ENCODE results near the gene RAB1B.
"Not testable (repeated sequence)": the region's sequence is repeated elsewhere in the genome, so short reads cannot be mapped to it uniquely, and the experiment has no call there.

Gene RAB1B

GRCh38 chr11:66267379-66268243 is 828 bp upstream of the RAB1B start:
- peak; percentile 78 for DNase-seq

- no peak for DNase-seq
These were observed 790 bp downstream of the RAB1B start for GRCh38 chr11:66268952-66269905.

GRCh38 chr11:66271816-66272215 is 3.4 kb downstream of the RAB1B start:
- DNase-seq, result no peak

GRCh38 chr11:66272596-66272995 is 4.2 kb downstream of the RAB1B start:
- DNase-seq, result no peak

GRCh38 chr11:66274219-66274618 is 5.8 kb downstream of the RAB1B start:
- no peak for DNase-seq

- no peak for DNase-seq
These were observed 7.0 kb downstream of the RAB1B start for GRCh38 chr11:66275396-66275795.

GRCh38 chr11:66275984-66276612 is 7.7 kb downstream of the RAB1B start:
- no peak for DNase-seq

- not testable (repeated sequence) for DNase-seq
These were observed 8.2 kb downstream of the RAB1B start for GRCh38 chr11:66276619-66277018.

GRCh38 chr11:66277064-66277463 is 8.6 kb downstream of the RAB1B start:
- DNase-seq, result not testable (repeated sequence)

GRCh38 chr11:66277471-66278362 is 9.3 kb downstream of the RAB1B start, which contains the start of gene CNIH2:
Gene CNIH2, plus strand, starts transcription at chr11:66278175. Its CDS starts 282 bp downstream, at chr11:66278457.
- DNase-seq, result no peak

- no peak for DNase-seq
These were observed 10.1 kb downstream of the RAB1B start for GRCh38 chr11:66278363-66279091.

GRCh38 chr11:66279092-66279734 is 10.8 kb downstream of the RAB1B start:
- DNase-seq, result no peak

- DNase-seq, result no peak
These were observed 12.0 kb downstream of the RAB1B start for GRCh38 chr11:66280428-66280827.

- DNase-seq, result no peak
These were observed 12.6 kb downstream of the RAB1B start for GRCh38 chr11:66281001-66281400.

GRCh38 chr11:66281776-66282467 is 13.5 kb downstream of the RAB1B start:
- DNase-seq, result no peak

- peak; percentile 96 for DNase-seq
These were observed 14.3 kb downstream of the RAB1B start for GRCh38 chr11:66282468-66283455.

- no peak for DNase-seq
These were observed 15.1 kb downstream of the RAB1B start for GRCh38 chr11:66283461-66284105.

GRCh38 chr11:66284526-66285078 is 16.2 kb downstream of the RAB1B start:
- no peak for DNase-seq
